ENCODE measurements around the gene TLCD3A. TPM values are rescaled to one million over a fixed set of nuclear protein-coding genes. Genes with fewer than 3 reads are reported as not detected.
A peak's percentile ranks its signal among the peaks of the same experiment; 100 is the strongest.

TLCD3A gene
- total RNA-seq, 2 experiments from 2014 or later: 2.7 to 3.0 TPM

GRCh38 chr17:720706-721539 lies 11.5 kb upstream of the TLCD3A start:
- intact Hi-C loops (cut with micrococcal nuclease): loop anchor here (1.0 kb wide), 1 partner anchor 19 kb away; no protein-coding TSS in a partner anchor
- H3K27me3 Mint-ChIP-seq (ENCODE audit: low read depth): no peaks in the 10 kb centered on the region
- no peak for DNase-seq
- CTCF ChIA-PET: no interaction called here
- H3K9me3 Mint-ChIP-seq: no peaks in the 10 kb centered on the region
- peaks cover 2% of the 10 kb centered on the region for H3K4me1 Mint-ChIP-seq (ENCODE audit: low read depth)
- H3K36me3 Mint-ChIP-seq (ENCODE audit: low read depth): no peaks in the 10 kb centered on the region
- no peak overlapping the region for H3K27ac Mint-ChIP-seq
- no peak overlapping the region for H3K4me3 Mint-ChIP-seq

- CTCF ChIA-PET: no interaction called here
- intact Hi-C loops (cut with micrococcal nuclease): no loop called here
- Mint-ChIP-seq H3K4me1 (ENCODE audit: low read depth) (no peaks in the 10 kb centered on the region), H3K27me3 (ENCODE audit: low read depth) (no peaks in the 10 kb centered on the region), H3K9me3 (no peaks in the 10 kb centered on the region), H3K36me3 (ENCODE audit: low read depth) (no peaks in the 10 kb centered on the region), H3K4me3 (no peak overlapping the region), H3K27ac (no peak overlapping the region)
- no peak for DNase-seq
Measured at GRCh38 chr17:721540-721937, 10.9 kb upstream of the TLCD3A start.

- Mint-ChIP-seq H3K4me1 (ENCODE audit: low read depth) (no peaks in the 10 kb centered on the region), H3K9me3 (no peaks in the 10 kb centered on the region), H3K4me3 (no peak overlapping the region), H3K27me3 (ENCODE audit: low read depth) (no peaks in the 10 kb centered on the region), H3K36me3 (ENCODE audit: low read depth) (no peaks in the 10 kb centered on the region), H3K27ac (no peak overlapping the region)
- no peak for DNase-seq
- CTCF ChIA-PET: no interaction called here
- intact Hi-C loops (cut with micrococcal nuclease): no loop called here
Measured at GRCh38 chr17:725084-725483, 7.3 kb upstream of the TLCD3A start.

- no peak for DNase-seq
- CTCF ChIA-PET: no interaction called here
- H3K27ac Mint-ChIP-seq: no peak overlapping the region
- no peaks in the 10 kb centered on the region for H3K4me1 Mint-ChIP-seq (ENCODE audit: low read depth)
- intact Hi-C loops (cut with micrococcal nuclease): no loop called here
- no peak overlapping the region for H3K4me3 Mint-ChIP-seq
- H3K27me3 Mint-ChIP-seq (ENCODE audit: low read depth): peaks cover 4% of the 10 kb centered on the region
- H3K9me3 Mint-ChIP-seq: no peaks in the 10 kb centered on the region
- no peaks in the 10 kb centered on the region for H3K36me3 Mint-ChIP-seq (ENCODE audit: low read depth)
Measured at GRCh38 chr17:725746-726145, 6.7 kb upstream of the TLCD3A start.

- Mint-ChIP-seq H3K36me3 (ENCODE audit: low read depth) (no peaks in the 10 kb centered on the region), H3K27me3 (ENCODE audit: low read depth) (peaks cover 9% of the 10 kb centered on the region), H3K4me1 (ENCODE audit: low read depth) (no peaks in the 10 kb centered on the region), H3K4me3 (no peak overlapping the region), H3K9me3 (no peaks in the 10 kb centered on the region), H3K27ac (no peak overlapping the region)
- intact Hi-C loops (cut with micrococcal nuclease): no loop called here
- no peak for DNase-seq
- CTCF ChIA-PET: interaction anchor here (0.7 kb wide), 1 partner anchor 247 kb away, joined by 3 read pairs; no protein-coding TSS in a partner anchor
Measured at GRCh38 chr17:726271-726919, 6.0 kb upstream of the TLCD3A start.

- CTCF ChIA-PET: interaction anchor here (0.6 kb wide), 2 partner anchors 12 to 30 kb away, joined by 3 read pairs; no protein-coding TSS in a partner anchor
- Mint-ChIP-seq H3K27ac (no peak overlapping the region), H3K27me3 (ENCODE audit: low read depth) (peaks cover 14% of the 10 kb centered on the region), H3K36me3 (ENCODE audit: low read depth) (peaks cover 5% of the 10 kb centered on the region), H3K9me3 (no peaks in the 10 kb centered on the region), H3K4me1 (ENCODE audit: low read depth) (peaks cover 11% of the 10 kb centered on the region), H3K4me3 (no peak overlapping the region)
- intact Hi-C loops (cut with micrococcal nuclease): no loop called here
- no peak for DNase-seq
Measured at GRCh38 chr17:728911-729310, 3.5 kb upstream of the TLCD3A start.

- intact Hi-C loops (cut with micrococcal nuclease): loop anchor here (2.0 kb wide), 2 partner anchors 17 to 19 kb away; partner anchors contain the start of gene VPS53
- no peak for DNase-seq
- H3K4me1 Mint-ChIP-seq (ENCODE audit: low read depth): peaks cover 14% of the 10 kb centered on the region
- no peaks in the 10 kb centered on the region for H3K9me3 Mint-ChIP-seq
- no peak overlapping the region for H3K27ac Mint-ChIP-seq
- H3K36me3 Mint-ChIP-seq (ENCODE audit: low read depth): peaks cover 19% of the 10 kb centered on the region
- H3K27me3 Mint-ChIP-seq (ENCODE audit: low read depth): peaks cover 14% of the 10 kb centered on the region
- CTCF ChIA-PET: interaction anchor here (0.6 to 0.9 kb wide), 2 partner anchors 20 to 21 kb away, joined by 3 read pairs; partner anchors contain the start of gene GEMIN4
- peak overlapping the region; percentile 64 for H3K4me3 Mint-ChIP-seq
Measured at GRCh38 chr17:731644-732066, 741 bp upstream of the TLCD3A start.

- peaks cover 14% of the 10 kb centered on the region for H3K27me3 Mint-ChIP-seq (ENCODE audit: low read depth)
- peaks cover 19% of the 10 kb centered on the region for H3K36me3 Mint-ChIP-seq (ENCODE audit: low read depth)
- intact Hi-C loops (cut with micrococcal nuclease): loop anchor here (2.0 kb wide), 2 partner anchors 18 kb away; partner anchors contain the start of gene VPS53
Measured at GRCh38 chr17:732902-733720, 715 bp downstream of the TLCD3A start.

GRCh38 chr17:733743-734142 lies 1.3 kb downstream of the TLCD3A start:
- intact Hi-C loops (cut with micrococcal nuclease): loop anchor here (2.0 kb wide), 2 partner anchors 17 to 19 kb away; partner anchors contain the start of gene VPS53
- Mint-ChIP-seq H3K36me3 (ENCODE audit: low read depth) (peaks cover 22% of the 10 kb centered on the region), H3K4me1 (ENCODE audit: low read depth) (peaks cover 14% of the 10 kb centered on the region), H3K27ac (no peak overlapping the region), H3K4me3 (peak overlapping the region; percentile 78), H3K9me3 (no peaks in the 10 kb centered on the region), H3K27me3 (ENCODE audit: low read depth) (peaks cover 14% of the 10 kb centered on the region)
- DNase-seq: no peak
- CTCF ChIA-PET: no interaction called here

More at GRCh38 chr17:732902-733720, 715 bp downstream of the TLCD3A start:
- Mint-ChIP-seq H3K4me1 (ENCODE audit: low read depth) (peaks cover 14% of the 10 kb centered on the region), H3K27ac (no peak overlapping the region), H3K4me3 (peak overlapping the region; percentile 78), H3K9me3 (no peaks in the 10 kb centered on the region)
- peak; percentile 57 for DNase-seq
- CTCF ChIA-PET: no interaction called here

GRCh38 chr17:737561-738113 lies 5.2 kb downstream of the TLCD3A start:
- H3K4me3 Mint-ChIP-seq: no peak overlapping the region
- peaks cover 32% of the 10 kb centered on the region for H3K36me3 Mint-ChIP-seq (ENCODE audit: low read depth)
- H3K4me1 Mint-ChIP-seq (ENCODE audit: low read depth): peaks cover 26% of the 10 kb centered on the region
- no peaks in the 10 kb centered on the region for H3K9me3 Mint-ChIP-seq
- DNase-seq: no peak
- peaks cover 2% of the 10 kb centered on the region for H3K27me3 Mint-ChIP-seq (ENCODE audit: low read depth)
- intact Hi-C loops (cut with micrococcal nuclease): no loop called here
- CTCF ChIA-PET: interaction anchor here (0.8 kb wide), 1 partner anchor 25 kb away, joined by 3 read pairs; no protein-coding TSS in a partner anchor
- no peak overlapping the region for H3K27ac Mint-ChIP-seq

- Mint-ChIP-seq H3K9me3 (no peaks in the 10 kb centered on the region), H3K4me1 (ENCODE audit: low read depth) (peaks cover 14% of the 10 kb centered on the region), H3K4me3 (no peak overlapping the region), H3K36me3 (ENCODE audit: low read depth) (peaks cover 38% of the 10 kb centered on the region), H3K27me3 (ENCODE audit: low read depth) (no peaks in the 10 kb centered on the region), H3K27ac (peak overlapping the region; percentile 67)
- CTCF ChIA-PET: interaction anchor here (0.6 to 1.6 kb wide), 2 partner anchors 12 to 39 kb away, joined by 3 read pairs; no protein-coding TSS in a partner anchor
- intact Hi-C loops (cut with micrococcal nuclease): loop anchor here (1.0 kb wide), 1 partner anchor 20 kb away; no protein-coding TSS in a partner anchor
- peak; percentile 74 for DNase-seq
Measured at GRCh38 chr17:740240-741017, 8.0 kb downstream of the TLCD3A start.
